ENCODE results near the gene DLG3.
"Not testable (repeated sequence)": the region's sequence is repeated elsewhere in the genome, so short reads cannot be mapped to it uniquely, and the experiment has no call there.

DLG3 gene

GRCh38 chrX:70509078-70509477 is 64.4 kb downstream of the DLG3 start:
- no peaks in the 10 kb centered on the region for H3K9me2 ChIP-seq (replicated peaks; ENCODE audit: control insufficient read depth, low read length)
- H3K4me2 ChIP-seq (ENCODE audit: low read length): no peak overlapping the region
- no peaks in the 10 kb centered on the region for H3K4me1 ChIP-seq (ENCODE audit: control insufficient read depth, low read length)
- H3K4me3 ChIP-seq (ENCODE audit: low read length): no peak overlapping the region
- no peaks in the 10 kb centered on the region for H3K36me3 ChIP-seq (ENCODE audit: control insufficient read depth, low read length)
- H3F3A ChIP-seq (ENCODE audit: control insufficient read depth, insufficient read depth): no peaks in the 10 kb centered on the region
- no peak overlapping the region for H3K27ac ChIP-seq (ENCODE audit: low read depth, low read length)
- H4K20me1 ChIP-seq (ENCODE audit: control insufficient read depth, insufficient read depth, low read depth, low read length): no peaks in the 10 kb centered on the region
- H3K9me3 ChIP-seq (ENCODE audit: control insufficient read depth, insufficient read depth, low read length): no peaks in the 10 kb centered on the region
- TF ChIP-seq EZH2phosphoT487 (IDR thresholded peaks at IDR 0.05; ENCODE audit: borderline replicate concordance, low read length): no peak
- no peaks in the 10 kb centered on the region for H3K27me3 ChIP-seq (ENCODE audit: control insufficient read depth, low read length)
- H3K79me2 ChIP-seq (ENCODE audit: control insufficient read depth, low read length): no peaks in the 10 kb centered on the region

DNA sequence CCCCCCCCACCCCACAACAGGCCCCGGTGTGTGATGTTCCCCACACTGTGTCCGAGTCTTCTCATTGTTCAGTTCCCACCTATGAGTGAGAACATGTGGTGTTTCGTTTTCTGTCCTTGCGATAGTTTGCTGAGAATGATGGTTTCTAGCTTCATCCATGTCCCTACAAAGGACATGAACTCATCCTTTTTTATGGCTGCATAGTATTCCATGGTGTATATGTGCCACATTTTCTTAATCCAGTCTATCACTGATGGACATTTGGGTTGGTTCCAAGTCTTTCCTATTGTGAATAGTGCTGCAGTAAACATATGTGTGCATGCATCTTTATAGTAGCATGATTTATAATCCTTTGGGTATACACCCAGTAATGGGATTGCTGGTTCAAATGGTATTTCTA is 70.6 kb downstream of the DLG3 start:
- H3K36me3 ChIP-seq (ENCODE audit: control insufficient read depth, low read length); H3K27ac ChIP-seq (ENCODE audit: low read depth, low read length); H4K20me1 ChIP-seq (ENCODE audit: control insufficient read depth, insufficient read depth, low read depth, low read length); H3K27me3 ChIP-seq (ENCODE audit: control insufficient read depth, low read length); H3F3A ChIP-seq (ENCODE audit: control insufficient read depth, insufficient read depth); H3K4me3 ChIP-seq (ENCODE audit: low read length); H3K9me2 ChIP-seq (replicated peaks; ENCODE audit: control insufficient read depth, low read length); H3K4me2 ChIP-seq (ENCODE audit: low read length); H3K9me3 ChIP-seq (ENCODE audit: control insufficient read depth, insufficient read depth, low read length); H3K4me1 ChIP-seq (ENCODE audit: control insufficient read depth, low read length); H3K79me2 ChIP-seq (ENCODE audit: control insufficient read depth, low read length): not testable (repeated sequence)

DNA sequence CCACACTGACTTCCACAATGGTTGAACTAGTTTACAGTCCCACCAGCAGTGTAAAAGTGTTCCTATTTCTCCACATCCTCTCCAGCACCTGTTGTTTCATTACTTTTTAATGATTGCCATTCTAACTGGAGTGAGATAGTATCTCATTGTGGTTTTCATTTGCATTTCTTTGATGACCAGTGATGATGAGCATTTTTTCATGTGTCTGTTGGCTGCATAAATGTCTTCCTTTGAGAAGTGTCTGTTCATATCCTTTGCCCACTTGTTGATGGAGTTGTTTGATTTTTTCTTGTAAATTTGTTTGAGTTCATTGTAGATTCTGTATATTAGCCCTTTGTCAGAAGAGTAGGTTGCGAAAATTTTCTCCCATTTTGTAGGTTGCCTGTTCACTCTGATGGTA is 71.1 kb downstream of the DLG3 start:
- not testable (repeated sequence) for H3K4me1 ChIP-seq (ENCODE audit: control insufficient read depth, low read length); H3K27me3 ChIP-seq (ENCODE audit: control insufficient read depth, low read length); H3K79me2 ChIP-seq (ENCODE audit: control insufficient read depth, low read length); H3K9me2 ChIP-seq (replicated peaks; ENCODE audit: control insufficient read depth, low read length); H3K9me3 ChIP-seq (ENCODE audit: control insufficient read depth, insufficient read depth, low read length); H3K4me2 ChIP-seq (ENCODE audit: low read length); H3K27ac ChIP-seq (ENCODE audit: low read depth, low read length); H3K36me3 ChIP-seq (ENCODE audit: control insufficient read depth, low read length); H3F3A ChIP-seq (ENCODE audit: control insufficient read depth, insufficient read depth); H3K4me3 ChIP-seq (ENCODE audit: low read length); H4K20me1 ChIP-seq (ENCODE audit: control insufficient read depth, insufficient read depth, low read depth, low read length)

- H3K79me2 ChIP-seq (ENCODE audit: control insufficient read depth, low read length): no peaks in the 10 kb centered on the region
- no peak overlapping the region for H3K27ac ChIP-seq (ENCODE audit: low read depth, low read length)
Observed at GRCh38 chrX:70525733-70526132, 81.1 kb downstream of the DLG3 start.

DNA sequence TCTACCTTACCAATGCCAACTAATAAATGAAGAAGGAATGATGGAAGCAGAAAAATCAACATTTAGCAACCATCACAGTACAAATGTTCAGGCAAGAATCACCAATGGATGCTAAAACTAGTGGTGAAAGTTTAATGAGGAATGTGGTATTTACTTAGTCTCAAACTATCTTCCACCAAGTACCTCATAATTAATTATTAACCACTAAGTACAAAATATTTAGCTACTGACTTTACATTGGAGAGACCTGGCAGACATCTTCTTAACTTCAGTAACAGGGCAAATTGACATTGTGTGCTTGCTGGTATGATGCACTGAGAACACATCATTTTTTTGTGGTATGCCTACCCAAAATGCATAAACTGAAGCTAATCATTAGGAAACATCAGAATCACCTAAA is 82.4 kb downstream of the DLG3 start:
- Histone ChIP-seq H3K4me2 (ENCODE audit: low read length) (no peak overlapping the region), H3K9me3 (ENCODE audit: control insufficient read depth, insufficient read depth, low read length) (no peaks in the 10 kb centered on the region), H4K20me1 (ENCODE audit: control insufficient read depth, insufficient read depth, low read depth, low read length) (no peaks in the 10 kb centered on the region), H3K79me2 (ENCODE audit: control insufficient read depth, low read length) (no peaks in the 10 kb centered on the region), H3K27ac (ENCODE audit: low read depth, low read length) (no peak overlapping the region), H3K4me3 (ENCODE audit: low read length) (no peak overlapping the region), H3K27me3 (ENCODE audit: control insufficient read depth, low read length) (no peaks in the 10 kb centered on the region; the same call in 1 of the 2 replicates), H3K4me1 (ENCODE audit: control insufficient read depth, low read length) (no peaks in the 10 kb centered on the region), H3K9me2 (replicated peaks; ENCODE audit: control insufficient read depth, low read length) (no peaks in the 10 kb centered on the region), H3F3A (ENCODE audit: control insufficient read depth, insufficient read depth) (no peaks in the 10 kb centered on the region), H3K36me3 (ENCODE audit: control insufficient read depth, low read length) (no peaks in the 10 kb centered on the region)
- TF ChIP-seq, protein P1, sequence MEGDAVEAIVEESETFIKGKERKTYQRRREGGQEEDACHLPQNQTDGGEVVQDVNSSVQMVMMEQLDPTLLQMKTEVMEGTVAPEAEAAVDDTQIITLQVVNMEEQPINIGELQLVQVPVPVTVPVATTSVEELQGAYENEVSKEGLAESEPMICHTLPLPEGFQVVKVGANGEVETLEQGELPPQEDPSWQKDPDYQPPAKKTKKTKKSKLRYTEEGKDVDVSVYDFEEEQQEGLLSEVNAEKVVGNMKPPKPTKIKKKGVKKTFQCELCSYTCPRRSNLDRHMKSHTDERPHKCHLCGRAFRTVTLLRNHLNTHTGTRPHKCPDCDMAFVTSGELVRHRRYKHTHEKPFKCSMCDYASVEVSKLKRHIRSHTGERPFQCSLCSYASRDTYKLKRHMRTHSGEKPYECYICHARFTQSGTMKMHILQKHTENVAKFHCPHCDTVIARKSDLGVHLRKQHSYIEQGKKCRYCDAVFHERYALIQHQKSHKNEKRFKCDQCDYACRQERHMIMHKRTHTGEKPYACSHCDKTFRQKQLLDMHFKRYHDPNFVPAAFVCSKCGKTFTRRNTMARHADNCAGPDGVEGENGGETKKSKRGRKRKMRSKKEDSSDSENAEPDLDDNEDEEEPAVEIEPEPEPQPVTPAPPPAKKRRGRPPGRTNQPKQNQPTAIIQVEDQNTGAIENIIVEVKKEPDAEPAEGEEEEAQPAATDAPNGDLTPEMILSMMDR (IDR thresholded peaks at IDR 0.05; ENCODE audit: low read depth, low read length, poor library complexity, severe bottlenecking): no peak
- no peak for TF ChIP-seq EZH2phosphoT487 (IDR thresholded peaks at IDR 0.05; ENCODE audit: borderline replicate concordance, low read length)

More at GRCh38 chrX:70525733-70526132, 81.1 kb downstream of the DLG3 start:
- H3F3A ChIP-seq (ENCODE audit: control insufficient read depth, insufficient read depth): no peaks in the 10 kb centered on the region
- no peaks in the 10 kb centered on the region for H3K9me3 ChIP-seq (ENCODE audit: control insufficient read depth, insufficient read depth, low read length)
- no peaks in the 10 kb centered on the region for H4K20me1 ChIP-seq (ENCODE audit: control insufficient read depth, insufficient read depth, low read depth, low read length)
- TF ChIP-seq, protein P1 (IDR thresholded peaks at IDR 0.05; ENCODE audit: low read depth, low read length, poor library complexity, severe bottlenecking): no peak
- no peak for TF ChIP-seq EZH2phosphoT487 (IDR thresholded peaks at IDR 0.05; ENCODE audit: borderline replicate concordance, low read length)
- no peaks in the 10 kb centered on the region; the same call in 1 of the 2 replicates for H3K27me3 ChIP-seq (ENCODE audit: control insufficient read depth, low read length)
- H3K4me1 ChIP-seq (ENCODE audit: control insufficient read depth, low read length): no peaks in the 10 kb centered on the region
- H3K9me2 ChIP-seq (replicated peaks; ENCODE audit: control insufficient read depth, low read length): no peaks in the 10 kb centered on the region
- no peak overlapping the region for H3K4me2 ChIP-seq (ENCODE audit: low read length)
- H3K4me3 ChIP-seq (ENCODE audit: low read length): no peak overlapping the region
- no peaks in the 10 kb centered on the region for H3K36me3 ChIP-seq (ENCODE audit: control insufficient read depth, low read length)
